Cardiac muscle cell (in vitro differentiated cells and primary cell): ENCODE results near the gene EZH2. TPM values are rescaled to one million over a fixed set of nuclear protein-coding genes. Genes with fewer than 3 reads are reported as not detected.

ENCODE experiments used
- DNase-seq, 2 donors: peaks; one replicate each; pipeline versions ENCODE4 v3.0.0 to v3.0.0-alpha.2; 2010 to 2017; ENCODE audit warnings: low read depth in 1 of 2, low spot score in 1 of 2
- H3K27ac ChIP-seq: fragments of 200-600 bp; sonication (generic); 2 replicates; pipeline ENCODE4 v1.5.1; 2016
- H3K27me3 ChIP-seq: fragments of 200-600 bp; sonication (generic); 2 replicates; pipeline ENCODE4 v1.6.0; 2016; ENCODE audit warnings: control low read depth
- H3K36me3 ChIP-seq: fragments of 200-600 bp; sonication (generic); 2 replicates; pipeline ENCODE4 v1.5.1; 2016; ENCODE audit warnings: control low read depth
- H3K4me1 ChIP-seq: fragments of 200-600 bp; sonication (generic); 2 replicates; pipeline ENCODE4 v1.8.1; 2017; ENCODE audit warnings: low read depth, mild to moderate bottlenecking, mixed run types
- H3K4me3 ChIP-seq: fragments of 200-600 bp; sonication (generic); 2 replicates; pipeline ENCODE4 v1.5.1; 2016; ENCODE audit warnings: mild to moderate bottlenecking
- H3K9me3 ChIP-seq: fragments of 200-600 bp; sonication (generic); 2 replicates; pipeline ENCODE4 v1.5.1; 2017; ENCODE audit warnings: low read depth, mild to moderate bottlenecking, control low read depth
- CTCF ChIP-seq: IDR thresholded peaks from 2 replicates; pipeline ENCODE4 v1.5.1; 2012; ENCODE audit warnings: low read depth, mild to moderate bottlenecking, low read length
- polyA plus RNA-seq: library from polyadenylated mRNA; unstranded; fragments of >200 nt; fragmentation: Nextera tagmentation; extraction: Ambion mirVana; gene quantifications from 2 replicates; pipeline ENCODE4 v1.2.1, GENCODE V29; 2016
- total RNA-seq: library from RNA; depleted of rRNA; stranded (reverse); fragments of >200 nt; gene quantifications from 2 replicates; pipeline ENCODE4 v1.2.3, GENCODE V29; 2016

EZH2 gene
- total and polyA plus RNA-seq, 2 experiments from 2014 or later = 18.7 to 28.4 TPM

- H3K4me1 ChIP-seq = peaks cover 42% of the 10 kb centered on the region
- no peak overlapping the region for H3K4me3 ChIP-seq
- H3K36me3 ChIP-seq = no peaks in the 10 kb centered on the region
- H3K9me3 ChIP-seq = no peaks in the 10 kb centered on the region
- peak overlapping the region; percentile 92 for H3K27ac ChIP-seq
- no peaks in the 10 kb centered on the region for H3K27me3 ChIP-seq
- DNase-seq = peak; percentile 17 to 35
- no peak for TF ChIP-seq CTCF
Observed at GRCh38 chr7:148849393-148850098, 34.5 kb downstream of the EZH2 start.

- H3K9me3 ChIP-seq = no peaks in the 10 kb centered on the region
- no peak overlapping the region for H3K4me3 ChIP-seq
- TF ChIP-seq CTCF = no peak
- peaks cover 42% of the 10 kb centered on the region for H3K4me1 ChIP-seq
- peak in 1 of 2 donors; percentile 48 for DNase-seq
- H3K36me3 ChIP-seq = no peaks in the 10 kb centered on the region
- H3K27ac ChIP-seq = peak overlapping the region; percentile 92
- no peaks in the 10 kb centered on the region for H3K27me3 ChIP-seq
Observed at GRCh38 chr7:148847815-148848734, 36.0 kb downstream of the EZH2 start.

GRCh38 chr7:148838905-148839304, 45.2 kb downstream of the EZH2 start:
- TF ChIP-seq CTCF = no peak
- DNase-seq = no peak
- no peaks in the 10 kb centered on the region for H3K4me1 ChIP-seq
- H3K9me3 ChIP-seq = no peaks in the 10 kb centered on the region
- no peak overlapping the region for H3K27ac ChIP-seq
- H3K36me3 ChIP-seq = no peaks in the 10 kb centered on the region
- H3K27me3 ChIP-seq = no peaks in the 10 kb centered on the region
- no peak overlapping the region for H3K4me3 ChIP-seq

- H3K4me1 ChIP-seq = no peaks in the 10 kb centered on the region
- no peak overlapping the region for H3K4me3 ChIP-seq
- H3K9me3 ChIP-seq = no peaks in the 10 kb centered on the region
- no peak for TF ChIP-seq CTCF
- no peaks in the 10 kb centered on the region for H3K27me3 ChIP-seq
- no peak for DNase-seq
- no peaks in the 10 kb centered on the region for H3K36me3 ChIP-seq
- H3K27ac ChIP-seq = no peak overlapping the region
Observed at GRCh38 chr7:148835854-148836253, 48.2 kb downstream of the EZH2 start.

- no peaks in the 10 kb centered on the region for H3K27me3 ChIP-seq
- peaks cover 4% of the 10 kb centered on the region for H3K36me3 ChIP-seq
- no peak overlapping the region for H3K27ac ChIP-seq
- H3K4me1 ChIP-seq = no peaks in the 10 kb centered on the region
- no peak for DNase-seq
- H3K4me3 ChIP-seq = no peak overlapping the region
- no peak for TF ChIP-seq CTCF
- H3K9me3 ChIP-seq = no peaks in the 10 kb centered on the region
Observed at GRCh38 chr7:148834605-148835004, 49.5 kb downstream of the EZH2 start.
